Mammary epithelial cell (primary cell): ENCODE measurements around the gene CHST7.

ENCODE experiments used
- CTCF ChIP-seq, 2 donors: IDR thresholded peaks in 1 of 2; conservative IDR thresholded peaks in 1 of 2; 2 replicates each; pipeline ENCODE4 v1.5.1; 2011 to 2012; ENCODE audit warnings: inconsistent platforms in 2 of 2, low read length in 2 of 2, mild to moderate bottlenecking in 2 of 2, control low read depth in 1 of 2, low read depth in 1 of 2; ENCODE audit not compliant: insufficient read depth in 1 of 2; ENCODE audit errors: extremely low read depth in 1 of 2
- EZH2 ChIP-seq: IDR thresholded peaks from 2 replicates; pipeline ENCODE4 v1.6.1; 2012; ENCODE audit warnings: low read length, inconsistent platforms, borderline replicate concordance

GRCh38 chrX:46597771-46598170, 24.2 kb downstream of the CHST7 start:
- no peak for TF ChIP-seq CTCF (conservative IDR thresholded peaks at IDR 0.05 in 1 of 2, IDR thresholded peaks at IDR 0.05 in 1 of 2; ENCODE audit: extremely low read depth in 1 of 2, insufficient read depth in 1 of 2, low read depth in 1 of 2, low read length in 2 of 2)
- TF ChIP-seq EZH2: no peak
